Hepatic stellate cell (primary cell): ENCODE measurements around the gene HDDC3.

Experiments
- DNase-seq: peaks from one replicate; pipeline ENCODE4 v3.0.0; 2011; ENCODE audit warnings: low spot score

HDDC3 gene

DNA sequence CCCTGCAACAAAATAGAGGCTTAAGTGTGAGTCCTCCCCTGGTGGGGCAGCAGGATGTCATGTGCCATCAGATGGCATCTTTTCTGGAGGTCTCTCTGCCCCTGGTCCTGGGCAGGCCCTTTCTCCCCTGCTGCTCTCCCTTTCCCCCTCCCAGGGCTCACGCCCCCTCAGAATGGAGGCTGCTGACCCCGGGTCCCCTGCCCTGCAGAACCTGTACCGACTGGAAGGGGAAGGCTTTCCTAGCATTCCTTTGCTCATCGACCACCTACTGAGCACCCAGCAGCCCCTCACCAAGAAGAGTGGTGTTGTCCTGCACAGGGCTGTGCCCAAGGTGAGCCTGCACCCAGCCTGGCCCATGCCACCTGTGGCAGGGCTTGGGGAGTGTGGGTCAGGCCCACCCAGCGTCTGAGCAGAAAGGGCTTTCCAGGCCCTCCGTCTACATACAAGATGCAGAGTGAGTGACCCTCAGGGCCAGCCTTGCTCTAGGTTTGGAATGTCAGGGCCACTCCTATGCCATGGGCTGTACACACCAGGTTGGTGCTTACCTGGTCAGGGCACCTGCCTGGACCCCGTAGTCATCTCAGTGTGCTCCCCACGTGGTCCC, 40.9 kb downstream of the HDDC3 start:
- DNase-seq, result no peak

DNA sequence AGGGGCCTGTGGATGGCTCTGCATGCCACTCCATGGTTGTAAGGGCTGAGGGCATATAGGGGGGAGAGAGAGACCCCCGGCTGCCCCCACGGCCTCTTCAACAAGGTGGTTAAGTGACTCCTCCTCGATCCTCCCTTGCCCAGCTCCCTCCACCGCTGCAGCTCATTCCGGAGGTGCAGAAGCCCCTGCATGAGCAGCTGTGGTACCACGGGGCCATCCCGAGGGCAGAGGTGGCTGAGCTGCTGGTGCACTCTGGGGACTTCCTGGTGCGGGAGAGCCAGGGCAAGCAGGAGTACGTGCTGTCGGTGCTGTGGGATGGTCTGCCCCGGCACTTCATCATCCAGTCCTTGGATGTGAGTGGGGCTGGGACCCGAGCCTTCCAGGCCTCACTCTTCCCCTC, 41.5 kb downstream of the HDDC3 start:
- no peak for DNase-seq

DNA sequence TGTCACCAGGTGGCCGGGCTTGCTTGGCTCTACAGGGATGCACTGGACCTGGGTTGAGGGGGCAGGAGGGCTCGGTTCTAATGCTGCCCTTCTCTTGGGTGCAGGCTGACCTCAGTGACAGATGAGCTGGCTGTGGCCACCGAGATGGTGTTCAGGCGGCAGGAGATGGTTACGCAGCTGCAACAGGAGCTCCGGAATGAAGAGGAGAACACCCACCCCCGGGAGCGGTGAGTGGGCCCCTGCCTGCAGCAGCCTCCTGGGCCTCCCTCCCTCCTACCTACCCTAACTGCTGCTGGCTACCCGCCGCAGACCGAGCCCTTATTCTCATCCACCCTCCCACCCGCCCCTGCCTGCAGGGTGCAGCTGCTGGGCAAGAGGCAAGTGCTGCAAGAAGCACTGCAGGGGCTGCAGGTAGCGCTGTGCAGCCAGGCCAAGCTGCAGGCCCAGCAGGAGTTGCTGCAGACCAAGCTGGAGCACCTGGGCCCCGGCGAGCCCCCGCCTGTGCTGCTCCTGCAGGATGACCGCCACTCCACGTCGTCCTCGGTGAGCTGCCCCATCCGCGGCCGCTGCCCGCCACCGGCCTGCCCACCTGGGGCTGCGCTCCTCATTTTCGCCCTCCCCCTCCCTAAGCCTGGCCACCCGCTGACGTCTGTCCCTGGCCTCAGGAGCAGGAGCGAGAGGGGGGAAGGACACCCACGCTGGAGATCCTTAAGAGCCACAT, 42.5 kb downstream of the HDDC3 start:
- DNase-seq, result no peak

DNA sequence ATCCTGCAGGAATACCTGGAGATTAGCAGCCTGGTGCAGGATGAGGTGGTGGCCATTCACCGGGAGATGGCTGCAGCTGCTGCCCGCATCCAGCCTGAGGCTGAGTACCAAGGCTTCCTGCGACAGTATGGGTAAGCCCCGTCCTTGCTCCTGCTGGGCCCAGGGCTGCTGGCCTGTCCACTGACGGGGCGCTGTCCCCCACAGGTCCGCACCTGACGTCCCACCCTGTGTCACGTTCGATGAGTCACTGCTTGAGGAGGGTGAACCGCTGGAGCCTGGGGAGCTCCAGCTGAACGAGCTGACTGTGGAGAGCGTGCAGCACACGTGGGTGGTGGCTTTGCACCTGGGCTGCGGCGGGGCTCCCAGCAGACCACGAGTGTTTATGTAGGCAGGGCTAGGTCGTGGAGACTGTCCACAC, 43.0 kb downstream of the HDDC3 start:
- DNase-seq, result no peak

DNA sequence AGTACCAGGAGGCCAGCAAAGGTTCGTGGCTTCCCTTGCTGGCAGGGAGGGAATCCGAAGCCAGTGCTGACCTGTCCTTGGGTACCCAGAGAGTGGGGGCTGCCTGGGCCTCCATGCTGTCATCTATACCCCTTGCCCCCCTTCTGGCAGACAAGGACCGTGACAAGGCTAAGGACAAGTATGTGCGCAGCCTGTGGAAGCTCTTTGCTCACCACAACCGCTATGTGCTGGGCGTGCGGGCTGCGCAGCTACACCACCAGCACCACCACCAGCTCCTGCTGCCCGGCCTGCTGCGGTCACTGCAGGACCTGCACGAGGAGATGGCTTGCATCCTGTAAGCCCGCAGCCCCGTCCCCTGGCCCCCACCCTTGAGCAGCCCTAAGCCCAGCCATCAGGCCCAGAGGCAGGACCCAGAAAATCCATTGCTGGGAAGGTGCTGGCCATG, 45.3 kb downstream of the HDDC3 start:
- DNase-seq, result no peak

DNA sequence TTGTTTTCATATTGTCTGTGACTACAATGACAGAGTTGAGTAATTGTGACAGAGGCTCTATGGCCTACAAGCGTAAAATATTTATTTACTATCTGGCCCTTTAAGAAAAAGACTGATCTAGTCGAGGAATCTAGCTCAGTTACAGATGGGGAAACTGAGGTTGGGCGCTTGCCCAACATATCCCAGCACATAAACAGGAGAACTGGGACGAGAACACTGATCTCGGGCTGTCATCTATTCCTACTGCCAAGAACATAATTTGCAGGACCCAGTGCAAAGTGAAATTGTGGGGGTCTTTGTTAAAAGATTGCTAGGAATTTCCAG, 46.1 kb downstream of the HDDC3 start:
- no peak for DNase-seq

DNA sequence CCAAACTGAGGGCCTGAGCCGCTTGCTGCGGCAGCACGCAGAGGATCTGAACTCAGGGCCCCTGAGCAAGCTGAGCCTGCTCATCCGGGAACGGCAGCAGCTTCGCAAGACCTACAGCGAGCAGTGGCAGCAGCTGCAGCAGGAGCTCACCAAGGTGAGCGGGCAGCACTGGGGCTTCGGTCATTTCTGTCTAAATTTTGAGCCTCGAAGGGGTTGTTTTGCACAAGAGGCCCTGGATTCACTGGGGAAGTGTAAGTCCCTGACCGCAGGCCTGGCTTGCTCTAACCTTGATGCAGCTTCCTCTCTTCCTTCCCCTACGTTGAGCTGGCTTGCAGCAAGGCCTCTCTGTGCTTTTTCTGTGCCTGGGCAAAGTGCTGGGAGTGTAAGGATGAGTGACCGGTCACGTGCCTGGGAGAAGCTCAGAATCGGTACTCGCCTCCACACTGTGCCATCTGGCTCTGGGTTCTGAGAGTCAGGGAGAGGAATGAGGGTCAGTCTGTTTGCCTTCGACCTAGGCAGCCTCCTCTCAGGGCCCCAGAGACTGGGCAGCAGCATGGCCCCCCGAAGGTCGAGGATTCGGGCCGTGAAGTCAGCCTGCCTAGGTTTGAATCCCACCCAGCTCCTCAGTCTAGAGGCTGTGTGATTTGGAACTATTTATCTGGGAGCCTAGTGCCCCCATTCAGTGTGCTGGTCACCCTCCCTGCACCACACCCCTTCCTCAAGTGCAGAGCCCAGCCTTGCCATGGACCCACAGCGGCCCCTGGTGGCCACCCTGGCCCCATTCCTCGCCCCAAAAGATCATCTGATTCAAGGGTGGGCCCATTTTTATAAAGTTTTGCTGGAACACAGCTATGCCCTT, 46.7 kb downstream of the HDDC3 start:
- DNase-seq, result peak; percentile 75

DNA sequence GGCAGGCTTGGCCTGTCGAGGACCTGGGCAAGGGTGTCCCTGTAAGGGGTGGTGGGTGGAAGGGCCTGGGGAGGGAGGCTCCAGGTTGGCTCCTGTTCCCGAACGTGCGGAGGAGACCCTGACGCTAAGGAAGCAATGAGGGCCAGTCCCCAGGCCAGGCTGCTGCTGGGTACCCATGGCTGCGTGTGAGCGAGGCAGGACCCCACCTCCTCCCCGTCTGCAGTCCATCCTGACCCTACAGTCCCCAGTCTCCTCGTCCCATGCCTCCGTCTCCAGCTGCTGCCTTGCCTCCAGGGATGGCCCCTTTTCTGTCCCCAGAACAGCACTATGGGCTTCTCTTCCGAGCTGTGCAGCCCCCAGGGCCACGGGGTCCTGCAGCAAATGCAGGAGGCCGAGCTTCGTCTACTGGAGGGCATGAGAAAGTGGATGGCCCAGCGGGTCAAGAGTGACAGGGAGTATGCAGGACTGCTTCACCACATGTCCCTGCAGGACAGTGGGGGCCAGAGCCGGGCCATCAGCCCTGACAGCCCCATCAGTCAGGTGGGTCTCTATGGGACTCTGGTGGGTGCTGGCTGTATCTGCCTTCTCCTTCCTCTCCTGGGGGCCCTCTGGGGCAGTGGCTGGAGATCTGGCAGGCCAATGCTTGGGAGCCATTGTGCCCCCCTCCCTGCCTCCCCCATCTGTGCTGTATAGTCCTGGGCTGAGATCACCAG, 47.5 kb downstream of the HDDC3 start:
- no peak for DNase-seq

DNA sequence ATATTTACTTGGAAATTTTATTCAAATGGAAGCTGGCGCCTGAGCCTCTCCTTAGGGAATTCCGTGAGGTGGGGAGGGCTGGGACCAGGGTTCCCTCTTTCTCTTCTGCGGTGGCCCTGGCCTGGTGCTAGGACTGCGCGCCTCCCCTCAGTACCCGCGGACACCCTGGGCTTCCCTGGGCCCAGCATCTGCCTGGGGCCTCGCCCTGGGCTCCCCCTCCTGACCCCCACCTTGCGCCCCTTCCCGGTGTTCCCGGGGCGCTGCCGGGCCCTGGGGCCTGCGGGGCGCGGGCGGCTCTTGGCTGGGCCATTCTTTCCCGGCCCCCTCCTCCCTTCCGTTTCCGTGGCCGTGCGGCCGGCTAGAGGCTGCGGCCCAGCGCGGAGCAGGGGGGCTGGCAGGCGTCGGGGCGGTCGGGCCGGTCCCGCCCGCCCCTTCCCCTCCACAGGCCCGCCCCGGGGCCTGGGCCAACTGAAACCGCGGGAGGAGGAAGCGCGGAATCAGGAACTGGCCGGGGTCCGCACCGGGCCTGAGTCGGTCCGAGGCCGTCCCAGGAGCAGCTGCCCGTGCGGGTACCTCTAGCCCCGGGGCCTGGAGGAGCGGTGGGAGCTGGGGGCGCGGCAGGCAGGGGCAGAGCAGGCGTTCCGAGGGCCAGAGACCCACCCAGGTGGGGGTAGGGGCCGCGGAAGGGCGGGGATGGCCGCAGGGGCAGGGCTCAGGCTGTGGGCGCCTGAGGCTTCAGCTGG, 48.2 kb downstream of the HDDC3 start, which contains the start of gene FES:
TSS of gene FES (plus strand) at position 529 of the 743 bp plus-strand sequence. CDS start 542 bp downstream, outside the sequence.
- no peak for DNase-seq

DNA sequence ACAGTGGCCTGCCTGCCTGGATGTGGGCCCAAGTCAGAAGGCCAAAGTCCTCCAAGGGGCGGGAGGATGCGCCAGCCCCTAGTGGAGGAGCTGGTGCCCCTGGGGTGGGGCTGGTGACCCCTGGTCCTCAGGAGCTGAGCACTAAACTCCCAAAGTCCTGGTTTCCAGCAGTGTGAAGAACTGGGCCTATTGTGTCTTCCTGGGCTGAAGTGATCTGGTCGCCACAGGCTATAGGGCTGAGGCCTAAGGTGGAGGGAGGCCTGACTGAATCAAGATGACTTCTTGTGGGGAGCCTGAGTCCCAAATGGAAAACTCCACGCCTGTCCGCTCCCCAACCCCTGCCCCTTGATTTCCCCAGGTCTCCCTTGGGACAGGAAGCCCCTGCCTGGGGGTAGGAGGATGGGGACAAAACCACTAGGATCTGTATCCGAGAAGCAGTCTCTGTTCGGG, 48.8 kb downstream of the HDDC3 start:
- DNase-seq, result no peak

DNA sequence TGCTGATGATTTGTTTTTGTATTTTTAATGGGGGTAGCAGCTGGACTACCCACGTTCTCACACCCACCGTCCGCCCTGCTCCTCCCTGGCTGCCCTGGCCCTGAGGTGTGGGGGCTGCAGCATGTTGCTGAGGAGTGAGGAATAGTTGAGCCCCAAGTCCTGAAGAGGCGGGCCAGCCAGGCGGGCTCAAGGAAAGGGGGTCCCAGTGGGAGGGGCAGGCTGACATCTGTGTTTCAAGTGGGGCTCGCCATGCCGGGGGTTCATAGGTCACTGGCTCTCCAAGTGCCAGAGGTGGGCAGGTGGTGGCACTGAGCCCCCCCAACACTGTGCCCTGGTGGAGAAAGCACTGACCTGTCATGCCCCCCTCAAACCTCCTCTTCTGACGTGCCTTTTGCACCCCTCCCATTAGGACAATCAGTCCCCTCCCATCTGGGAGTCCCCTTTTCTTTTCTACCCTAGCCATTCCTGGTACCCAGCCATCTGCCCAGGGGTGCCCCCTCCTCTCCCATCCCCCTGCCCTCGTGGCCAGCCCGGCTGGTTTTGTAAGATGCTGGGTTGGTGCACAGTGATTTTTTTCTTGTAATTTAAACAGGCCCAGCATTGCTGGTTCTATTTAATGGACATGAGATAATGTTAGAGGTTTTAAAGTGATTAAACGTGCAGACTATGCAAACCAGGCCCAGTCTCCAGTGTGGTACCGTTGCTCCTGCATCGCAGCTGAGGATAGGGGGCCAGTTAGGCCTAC, 49.4 kb downstream of the HDDC3 start:
- DNase-seq, result no peak

DNA sequence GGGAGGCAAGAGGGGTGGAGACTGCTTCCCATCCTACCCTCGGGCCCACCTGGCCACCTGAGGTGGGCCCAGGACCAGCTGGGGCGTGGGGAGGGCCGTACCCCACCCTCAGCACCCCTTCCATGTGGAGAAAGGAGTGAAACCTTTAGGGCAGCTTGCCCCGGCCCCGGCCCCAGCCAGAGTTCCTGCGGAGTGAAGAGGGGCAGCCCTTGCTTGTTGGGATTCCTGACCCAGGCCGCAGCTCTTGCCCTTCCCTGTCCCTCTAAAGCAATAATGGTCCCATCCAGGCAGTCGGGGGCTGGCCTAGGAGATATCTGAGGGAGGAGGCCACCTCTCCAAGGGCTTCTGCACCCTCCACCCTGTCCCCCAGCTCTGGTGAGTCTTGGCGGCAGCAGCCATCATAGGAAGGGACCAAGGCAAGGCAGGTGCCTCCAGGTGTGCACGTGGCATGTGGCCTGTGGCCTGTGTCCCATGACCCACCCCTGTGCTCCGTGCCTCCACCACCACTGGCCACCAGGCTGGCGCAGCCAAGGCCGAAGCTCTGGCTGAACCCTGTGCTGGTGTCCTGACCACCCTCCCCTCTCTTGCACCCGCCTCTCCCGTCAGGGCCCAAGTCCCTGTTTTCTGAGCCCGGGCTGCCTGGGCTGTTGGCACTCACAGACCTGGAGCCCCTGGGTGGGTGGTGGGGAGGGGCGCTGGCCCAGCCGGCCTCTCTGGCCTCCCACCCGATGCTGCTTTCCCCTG, 50.2 kb downstream of the HDDC3 start:
- DNase-seq, result no peak

DNA sequence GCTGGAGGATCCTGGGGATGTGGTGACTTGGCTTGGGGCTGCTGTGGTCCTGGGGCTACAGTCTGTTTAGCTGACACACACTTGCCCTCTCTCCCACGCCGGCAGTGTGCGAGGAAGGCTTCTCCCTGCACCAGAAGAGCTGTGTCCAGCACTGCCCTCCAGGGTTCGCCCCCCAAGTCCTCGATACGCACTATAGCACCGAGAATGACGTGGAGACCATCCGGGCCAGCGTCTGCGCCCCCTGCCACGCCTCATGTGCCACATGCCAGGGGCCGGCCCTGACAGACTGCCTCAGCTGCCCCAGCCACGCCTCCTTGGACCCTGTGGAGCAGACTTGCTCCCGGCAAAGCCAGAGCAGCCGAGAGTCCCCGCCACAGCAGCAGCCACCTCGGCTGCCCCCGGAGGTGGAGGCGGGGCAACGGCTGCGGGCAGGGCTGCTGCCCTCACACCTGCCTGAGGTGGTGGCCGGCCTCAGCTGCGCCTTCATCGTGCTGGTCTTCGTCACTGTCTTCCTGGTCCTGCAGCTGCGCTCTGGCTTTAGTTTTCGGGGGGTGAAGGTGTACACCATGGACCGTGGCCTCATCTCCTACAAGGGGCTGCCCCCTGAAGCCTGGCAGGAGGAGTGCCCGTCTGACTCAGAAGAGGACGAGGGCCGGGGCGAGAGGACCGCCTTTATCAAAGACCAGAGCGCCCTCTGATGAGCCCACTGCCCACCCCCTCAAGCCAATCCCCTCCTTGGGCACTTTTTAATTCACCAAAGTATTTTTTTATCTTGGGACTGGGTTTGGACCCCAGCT, 51.0 kb downstream of the HDDC3 start:
- DNase-seq, result no peak

DNA sequence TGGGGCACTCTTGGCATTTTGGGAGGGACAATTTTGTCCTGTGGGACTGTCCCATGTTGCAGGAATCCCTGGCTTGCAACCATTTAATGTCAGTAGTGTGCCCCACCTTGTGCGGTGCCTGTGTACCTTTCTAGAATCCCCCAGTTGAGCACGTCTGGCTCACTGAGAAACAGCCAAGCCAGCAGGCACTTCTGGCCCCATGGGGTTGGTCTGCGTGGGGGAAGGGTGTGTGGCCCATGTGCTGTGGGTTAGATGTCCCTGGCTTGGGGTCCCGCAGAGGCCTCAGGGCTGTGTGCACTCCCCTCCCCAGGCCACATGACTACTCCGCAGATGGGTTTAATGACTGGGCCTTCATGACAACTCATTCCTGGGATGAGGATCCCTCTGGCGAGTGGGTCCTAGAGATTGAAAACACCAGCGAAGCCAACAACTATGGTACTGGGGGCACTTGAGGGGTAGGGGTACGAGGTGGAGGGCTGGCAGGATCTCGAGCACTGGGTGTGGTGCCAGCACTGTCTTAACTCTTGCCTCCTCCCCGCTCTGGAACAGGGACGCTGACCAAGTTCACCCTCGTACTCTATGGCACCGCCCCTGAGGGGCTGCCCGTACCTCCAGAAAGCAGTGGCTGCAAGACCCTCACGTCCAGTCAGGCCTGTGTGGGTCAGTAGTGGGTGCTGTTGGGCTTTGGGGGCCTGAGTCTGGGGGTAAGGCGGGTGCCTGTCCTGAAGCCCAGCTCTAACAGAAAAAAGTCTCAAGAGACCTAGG, 51.8 kb downstream of the HDDC3 start:
- DNase-seq, result no peak
